Astrocyte of the spinal cord (primary cell): ENCODE results near the gene MED20.

Experiments
- DNase-seq: peaks from one replicate; pipeline ENCODE4 v3.0.0; 2011; ENCODE audit warnings: low read depth, low spot score
- H3K4me3 ChIP-seq: 2 replicates; pipeline ENCODE4 v1.5.1; 2011; ENCODE audit warnings: low read depth, mild to moderate bottlenecking, low read length, moderate library complexity
- in situ Hi-C: cut with HindIII; loops from 2 replicates; pipeline ENCODE4 v1.10.0; 2017; ENCODE audit warnings: low sequenced_read_pairs
- TF ChIP-seq, protein P1 (sequence below): IDR thresholded peaks from 2 replicates; pipeline ENCODE4 v1.5.1; 2012; ENCODE audit warnings: low read depth, mild to moderate bottlenecking, low read length, inconsistent platforms

Gene MED20

DNA sequence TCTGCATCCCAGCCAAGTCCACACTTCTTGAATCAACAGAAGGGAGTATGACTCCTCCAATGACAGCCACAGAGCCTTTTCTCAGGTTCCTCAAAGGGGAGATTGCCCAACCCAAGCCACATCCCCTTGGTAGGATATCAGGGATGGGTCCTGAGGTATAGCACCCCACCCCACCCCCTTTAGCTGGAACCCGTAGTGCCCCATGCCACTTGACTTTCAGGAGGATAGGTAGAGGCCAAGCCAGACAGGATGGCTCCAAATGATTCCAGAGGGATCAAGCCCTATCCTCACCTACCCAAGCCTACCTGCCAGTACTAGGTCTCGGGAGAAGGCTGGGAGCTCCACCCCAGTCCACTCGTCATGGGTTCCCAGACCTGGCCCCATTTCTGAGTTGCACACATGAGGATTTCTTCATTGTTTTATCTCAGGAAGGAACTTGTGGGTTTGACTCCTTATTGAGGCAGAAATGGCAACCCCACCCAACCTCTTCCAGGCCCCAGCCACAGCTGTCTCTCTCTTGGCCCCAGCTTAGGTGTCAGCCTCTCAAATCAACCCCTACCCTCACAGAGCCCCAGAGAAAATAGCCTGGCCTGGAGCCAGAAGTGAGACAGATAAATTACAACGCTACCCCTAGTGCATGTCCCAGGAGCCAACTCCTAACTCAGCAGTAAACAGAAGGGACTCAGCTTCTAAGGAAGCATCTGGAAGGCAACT, 17.1 kb upstream of the MED20 start:
- no peak for DNase-seq
- TF ChIP-seq, protein P1, sequence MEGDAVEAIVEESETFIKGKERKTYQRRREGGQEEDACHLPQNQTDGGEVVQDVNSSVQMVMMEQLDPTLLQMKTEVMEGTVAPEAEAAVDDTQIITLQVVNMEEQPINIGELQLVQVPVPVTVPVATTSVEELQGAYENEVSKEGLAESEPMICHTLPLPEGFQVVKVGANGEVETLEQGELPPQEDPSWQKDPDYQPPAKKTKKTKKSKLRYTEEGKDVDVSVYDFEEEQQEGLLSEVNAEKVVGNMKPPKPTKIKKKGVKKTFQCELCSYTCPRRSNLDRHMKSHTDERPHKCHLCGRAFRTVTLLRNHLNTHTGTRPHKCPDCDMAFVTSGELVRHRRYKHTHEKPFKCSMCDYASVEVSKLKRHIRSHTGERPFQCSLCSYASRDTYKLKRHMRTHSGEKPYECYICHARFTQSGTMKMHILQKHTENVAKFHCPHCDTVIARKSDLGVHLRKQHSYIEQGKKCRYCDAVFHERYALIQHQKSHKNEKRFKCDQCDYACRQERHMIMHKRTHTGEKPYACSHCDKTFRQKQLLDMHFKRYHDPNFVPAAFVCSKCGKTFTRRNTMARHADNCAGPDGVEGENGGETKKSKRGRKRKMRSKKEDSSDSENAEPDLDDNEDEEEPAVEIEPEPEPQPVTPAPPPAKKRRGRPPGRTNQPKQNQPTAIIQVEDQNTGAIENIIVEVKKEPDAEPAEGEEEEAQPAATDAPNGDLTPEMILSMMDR = no peak
- in situ Hi-C loops = no loop called here
- no peak overlapping the region for H3K4me3 ChIP-seq

- no peak overlapping the region for H3K4me3 ChIP-seq
- TF ChIP-seq, protein P1 = no peak
- DNase-seq = no peak
- in situ Hi-C loops = no loop called here
These were observed 16.5 kb upstream of the MED20 start for GRCh38 chr6:41937472-41937860.

- in situ Hi-C loops = no loop called here
- no peak overlapping the region for H3K4me3 ChIP-seq
- TF ChIP-seq, protein P1 = peak; percentile 95
- DNase-seq = peak; percentile 80
These were observed 15.3 kb upstream of the MED20 start for GRCh38 chr6:41936073-41936837.

GRCh38 chr6:41935685-41936072, 14.7 kb upstream of the MED20 start:
- no peak for DNase-seq
- in situ Hi-C loops = no loop called here
- no peak overlapping the region for H3K4me3 ChIP-seq
- TF ChIP-seq, protein P1 = no peak

DNA sequence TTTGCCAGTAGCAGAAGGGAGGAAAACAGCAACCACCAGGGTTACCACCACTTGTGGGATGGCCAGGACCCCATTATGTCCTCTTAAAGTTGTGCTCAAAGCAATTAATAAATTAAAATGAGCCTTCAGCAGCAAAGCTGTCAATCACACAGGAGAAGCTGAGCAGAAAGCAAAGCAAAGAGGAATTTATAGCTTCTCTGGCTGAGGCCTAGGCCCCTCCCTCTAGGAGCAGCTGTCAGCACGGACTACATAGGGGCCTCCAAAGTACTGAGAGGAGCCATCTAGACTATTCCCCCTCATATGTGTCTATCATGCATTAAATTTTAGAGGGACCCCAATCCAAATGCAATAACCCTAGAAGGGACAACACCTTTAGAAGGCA, 14.2 kb upstream of the MED20 start:
- no peak overlapping the region for H3K4me3 ChIP-seq
- in situ Hi-C loops = no loop called here
- DNase-seq = no peak
- TF ChIP-seq, protein P1 = no peak

- no peak overlapping the region for H3K4me3 ChIP-seq
- DNase-seq = no peak
- in situ Hi-C loops = no loop called here
- TF ChIP-seq, protein P1 = no peak
These were observed 13.6 kb upstream of the MED20 start for GRCh38 chr6:41934278-41935192.
